ENCODE measurements around the gene TRAF3IP1.

GRCh38 chr2:238403632-238404405, 83.5 kb downstream of the TRAF3IP1 start:
- TF ChIP-seq CTCF (IDR thresholded peaks at IDR 0.05; ENCODE audit: low read depth, low read length, poor library complexity, severe bottlenecking) (no peak), EZH2phosphoT487 (IDR thresholded peaks at IDR 0.05; ENCODE audit: borderline replicate concordance, low read length) (no peak)
